SH-SY5Y (cell line): ENCODE measurements around the gene MAP4K2.

Source experiments
- GATA2 ChIP-seq: IDR thresholded peaks from 2 replicates; pipeline ENCODE4 v1.6.1; 2011; ENCODE audit warnings: mild to moderate bottlenecking, low read depth, low read length
- GATA3 ChIP-seq: IDR thresholded peaks from 2 replicates; pipeline ENCODE4 v1.6.1; 2011; ENCODE audit warnings: low read depth, mild to moderate bottlenecking, low read length, moderate library complexity

GRCh38 chr11:64796757-64797541 is 6.1 kb downstream of the MAP4K2 start:
- TF ChIP-seq GATA2 (no peak), GATA3 (no peak)
